Measurements from ENCODE around the gene EP400. TPM values are rescaled to one million over a fixed set of nuclear protein-coding genes. Genes with fewer than 3 reads are reported as not detected.

The EP400 gene
- total RNA-seq, 2 experiments from 2014 or later, result 45.6 to 46.1 TPM

GRCh38 chr12:132094269-132094891 lies 144.6 kb downstream of the EP400 start:
- DNase-seq (no peak), ATAC-seq (no peak)
- H3K36me3 Mint-ChIP-seq (ENCODE audit: low read depth), result peaks cover 43% of the 10 kb centered on the region
- POLR2A ChIA-PET, result interaction anchor here (0.9 to 1.0 kb wide), 2 partner anchors 9 to 11 kb away, joined by 3 to 4 read pairs; no protein-coding TSS in a partner anchor
- no peak overlapping the region for H3K27ac Mint-ChIP-seq
- H3K9me3 Mint-ChIP-seq, result peaks cover 10% of the 10 kb centered on the region
- H3K4me1 Mint-ChIP-seq (ENCODE audit: low read depth), result peaks cover 24% of the 10 kb centered on the region
- TF ChIP-seq, protein P1, sequence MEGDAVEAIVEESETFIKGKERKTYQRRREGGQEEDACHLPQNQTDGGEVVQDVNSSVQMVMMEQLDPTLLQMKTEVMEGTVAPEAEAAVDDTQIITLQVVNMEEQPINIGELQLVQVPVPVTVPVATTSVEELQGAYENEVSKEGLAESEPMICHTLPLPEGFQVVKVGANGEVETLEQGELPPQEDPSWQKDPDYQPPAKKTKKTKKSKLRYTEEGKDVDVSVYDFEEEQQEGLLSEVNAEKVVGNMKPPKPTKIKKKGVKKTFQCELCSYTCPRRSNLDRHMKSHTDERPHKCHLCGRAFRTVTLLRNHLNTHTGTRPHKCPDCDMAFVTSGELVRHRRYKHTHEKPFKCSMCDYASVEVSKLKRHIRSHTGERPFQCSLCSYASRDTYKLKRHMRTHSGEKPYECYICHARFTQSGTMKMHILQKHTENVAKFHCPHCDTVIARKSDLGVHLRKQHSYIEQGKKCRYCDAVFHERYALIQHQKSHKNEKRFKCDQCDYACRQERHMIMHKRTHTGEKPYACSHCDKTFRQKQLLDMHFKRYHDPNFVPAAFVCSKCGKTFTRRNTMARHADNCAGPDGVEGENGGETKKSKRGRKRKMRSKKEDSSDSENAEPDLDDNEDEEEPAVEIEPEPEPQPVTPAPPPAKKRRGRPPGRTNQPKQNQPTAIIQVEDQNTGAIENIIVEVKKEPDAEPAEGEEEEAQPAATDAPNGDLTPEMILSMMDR (IDR thresholded peaks at IDR 0.05), result no peak
- H3K27me3 Mint-ChIP-seq, result no peaks in the 10 kb centered on the region
- intact Hi-C loops (cut with micrococcal nuclease), result no loop called here
- CTCF ChIA-PET, result interaction anchor here (1.0 to 1.4 kb wide), 2 partner anchors 9 to 11 kb away, joined by 3 to 4 read pairs; no protein-coding TSS in a partner anchor
- H3K4me3 Mint-ChIP-seq, result no peak overlapping the region

DNA sequence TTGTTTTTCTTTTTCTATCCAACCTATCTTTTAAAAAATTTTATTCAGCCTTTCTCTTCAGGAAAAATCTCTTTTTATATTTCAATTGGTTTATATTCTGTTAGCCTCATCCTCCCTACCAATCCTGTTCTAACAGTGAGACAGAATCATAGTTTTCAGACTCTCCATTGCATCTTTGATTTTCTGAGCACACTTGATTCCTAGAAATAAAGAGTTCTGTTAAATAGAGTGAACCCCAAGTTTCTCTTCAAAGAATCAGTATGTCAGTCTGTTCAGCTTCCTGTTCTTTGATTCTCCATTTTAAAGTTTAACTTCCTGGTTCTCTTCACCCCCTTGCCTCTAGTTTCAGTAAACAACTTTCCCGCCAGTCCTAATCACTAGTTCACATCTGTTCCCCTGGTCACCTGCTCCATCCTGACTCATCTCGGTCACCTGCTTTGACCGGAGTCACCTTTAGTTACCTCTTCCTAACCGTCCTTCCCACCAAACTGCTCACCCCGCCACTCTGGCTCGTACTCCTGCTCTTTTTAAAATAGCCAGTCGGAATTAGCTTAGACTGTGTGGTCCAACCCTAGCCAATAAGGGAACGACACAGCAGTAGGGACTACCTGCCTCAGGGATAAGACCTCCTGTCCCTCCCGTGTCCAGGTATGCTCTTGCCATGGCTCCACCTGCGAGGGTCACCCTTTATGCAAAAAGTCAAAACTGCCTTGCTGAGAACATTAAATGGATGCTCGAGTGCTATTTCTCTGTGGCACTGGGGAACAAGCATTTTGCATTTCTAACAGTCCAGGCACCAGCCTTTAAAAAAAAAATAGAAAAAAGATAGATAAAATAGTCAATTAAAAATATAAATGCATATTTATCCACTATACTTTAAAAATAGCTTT lies 146.0 kb downstream of the EP400 start:
- POLR2A ChIA-PET, result no interaction called here
- no peaks in the 10 kb centered on the region for H3K27me3 Mint-ChIP-seq
- peak overlapping the region; percentile 5 for H3K27ac Mint-ChIP-seq
- H3K36me3 Mint-ChIP-seq (ENCODE audit: low read depth), result peaks cover 38% of the 10 kb centered on the region
- H3K9me3 Mint-ChIP-seq, result peaks cover 10% of the 10 kb centered on the region
- CTCF ChIA-PET, result no interaction called here
- TF ChIP-seq, protein P1 (IDR thresholded peaks at IDR 0.05), result no peak
- no peak overlapping the region for H3K4me3 Mint-ChIP-seq
- DNase-seq (no peak), ATAC-seq (no peak)
- intact Hi-C loops (cut with micrococcal nuclease), result no loop called here
- H3K4me1 Mint-ChIP-seq (ENCODE audit: low read depth), result peaks cover 16% of the 10 kb centered on the region

DNA sequence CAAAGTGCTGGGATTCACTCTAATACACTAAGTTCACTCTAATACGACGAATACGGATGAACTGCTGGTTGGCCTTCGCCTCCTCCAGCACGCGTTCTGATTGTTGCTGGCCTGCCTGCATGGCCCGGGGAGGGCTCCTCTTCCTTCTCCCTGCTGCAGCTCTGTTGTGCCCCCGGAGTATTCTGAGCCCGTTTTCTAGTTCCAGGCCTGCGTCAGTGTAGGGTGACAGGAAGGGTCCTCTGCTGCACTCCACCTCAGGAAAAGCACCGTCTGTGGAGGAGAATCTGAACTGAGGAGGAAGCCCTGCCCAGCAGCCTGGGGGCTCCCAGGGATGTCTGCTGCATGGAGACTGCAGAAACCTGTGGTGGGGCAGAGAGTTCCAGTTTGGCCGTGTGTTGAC lies 150.0 kb downstream of the EP400 start:
- TF ChIP-seq, protein P1 (IDR thresholded peaks at IDR 0.05), result no peak
- POLR2A ChIA-PET, result no interaction called here
- H3K27ac Mint-ChIP-seq, result no peak overlapping the region
- H3K36me3 Mint-ChIP-seq (ENCODE audit: low read depth), result peaks cover 30% of the 10 kb centered on the region
- CTCF ChIA-PET, result no interaction called here
- H3K27me3 Mint-ChIP-seq, result no peaks in the 10 kb centered on the region
- H3K4me3 Mint-ChIP-seq, result no peak overlapping the region
- peaks cover 10% of the 10 kb centered on the region for H3K9me3 Mint-ChIP-seq
- intact Hi-C loops (cut with micrococcal nuclease), result no loop called here
- no peak for ATAC-seq
- DNase-seq, result no peak
- H3K4me1 Mint-ChIP-seq (ENCODE audit: low read depth), result peaks cover 14% of the 10 kb centered on the region

DNA sequence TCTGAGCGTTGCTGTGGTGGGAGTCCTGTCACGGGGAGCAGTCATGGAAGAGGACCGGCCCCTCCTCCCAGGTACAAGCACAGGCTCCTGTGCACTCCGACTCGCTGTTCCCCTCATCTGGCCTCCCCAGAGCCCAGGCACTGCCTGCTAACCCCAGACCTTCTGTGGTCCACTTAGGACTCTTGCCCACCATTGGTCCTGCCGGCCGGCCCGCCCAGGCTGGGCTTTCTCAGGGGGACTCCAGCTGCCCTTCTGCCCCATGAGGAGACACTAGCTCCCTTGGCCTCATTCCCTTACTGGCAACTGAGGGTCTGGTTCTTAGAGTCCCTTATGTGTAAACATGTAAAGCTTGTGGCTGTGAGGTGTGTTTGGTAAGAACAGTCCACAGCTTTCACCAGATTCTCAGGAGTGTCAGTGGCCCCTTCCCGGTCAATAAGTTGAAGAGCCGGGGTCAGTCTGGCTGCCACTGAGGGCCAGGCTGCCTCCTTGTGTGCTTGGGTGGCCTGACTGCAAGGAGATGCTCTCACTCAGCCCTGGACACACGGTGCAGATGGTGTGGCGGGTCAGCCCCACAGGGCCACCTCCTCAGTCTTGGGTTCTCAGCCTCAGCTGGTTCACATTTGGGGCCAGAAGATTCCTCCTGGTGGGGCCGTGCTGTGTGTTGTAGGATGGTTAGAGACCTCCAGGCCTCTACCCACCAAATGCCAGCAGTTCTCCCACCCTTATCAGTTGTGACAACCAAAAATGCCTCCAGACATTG lies 150.7 kb downstream of the EP400 start:
- intact Hi-C loops (cut with micrococcal nuclease), result no loop called here
- TF ChIP-seq, protein P1 (IDR thresholded peaks at IDR 0.05), result no peak

More for the DNA sequence above, 150.7 kb downstream of the EP400 start:
- Mint-ChIP-seq H3K4me1 (ENCODE audit: low read depth) (peaks cover 12% of the 10 kb centered on the region), H3K27ac (no peak overlapping the region), H3K9me3 (peaks cover 9% of the 10 kb centered on the region), H3K36me3 (ENCODE audit: low read depth) (peaks cover 32% of the 10 kb centered on the region), H3K27me3 (no peaks in the 10 kb centered on the region), H3K4me3 (no peak overlapping the region)
- no peak for ATAC-seq
- ChIA-PET POLR2A (no interaction called here), CTCF (no interaction called here)
- DNase-seq, result no peak
